HepG2 (cell line): ENCODE results near the gene HK3. TPM values are rescaled to one million over a fixed set of nuclear protein-coding genes. Genes with fewer than 3 reads are reported as not detected.

Experiments
- ATAC-seq: fragments of 200-7000 bp; cut with Tn5 transposase; 3 replicates; pipeline ENCODE4 v1.9.1; 2020; ENCODE audit warnings: mild to moderate bottlenecking, moderate library complexity
- BruUV-seq: library from RNA; stranded (reverse); fragments of 400-500 nt; replicated peaks from 2 replicates; lab custom pipeline; 2021; lab: Mats Ljungman, UMichigan
- CTCF ChIA-PET: fragments of 300-600 bp; formaldehyde crosslinking; extraction: SDS; loops from one replicate; lab custom pipeline; 2021; ENCODE audit warnings: low total read pairs, inconsistent platforms, low intra/inter-chr PET ratio; lab: Yijun Ruan, JAX
- POLR2A ChIA-PET: fragments of 350-600 bp; sonication (Branson Sonifier 250); formaldehyde crosslinking; loops from one replicate; lab custom pipeline; 2020; ENCODE audit warnings: antibody characterized with exemption, inconsistent platforms; lab: Yijun Ruan, JAX
- DNase-seq: peaks from one replicate; pipeline ENCODE4 v3.0.0-alpha.2; 2015; ENCODE audit warnings: low spot score
- FAIRE-seq: peaks from 3 replicates; lab custom pipeline; 2011; peaks lifted over from hg19 to GRCh38; lab: Jason Lieb, UNC
- H2AFZ ChIP-seq: one replicate; pipeline ENCODE4 v1.6.1; 2011; ENCODE audit warnings: low read length, inconsistent platforms
- H3K27ac ChIP-seq: fragments of 300-600 bp; 3 replicates; pipeline ENCODE4 v1.8.0; 2011; ENCODE audit warnings: mixed run types, mild to moderate bottlenecking, mixed read lengths, low read length, inconsistent platforms; ENCODE audit not compliant: insufficient read depth; ENCODE audit errors: extremely low read length
- H3K27me3 ChIP-seq, 2 experiments: fragments of 200-600 bp in 1 of 2; 2 replicates in 1 of 2; 3 replicates in 1 of 2; pipeline versions ENCODE4 v1.6.0 to v1.8.0; 2011; ENCODE audit warnings: low read length in 2 of 2, mild to moderate bottlenecking in 2 of 2, moderate library complexity in 2 of 2, inconsistent platforms in 1 of 2; ENCODE audit not compliant: insufficient read depth in 2 of 2, control insufficient read depth in 1 of 2
- H3K36me3 ChIP-seq, 2 experiments: fragments of 200-600 bp in 1 of 2; replicated peaks in 1 of 2; 2 replicates in 1 of 2; 3 replicates in 1 of 2; pipeline versions ENCODE4 v1.5.1 to v1.8.0; 2011; ENCODE audit warnings: low read length in 2 of 2, inconsistent platforms in 1 of 2; ENCODE audit not compliant: insufficient read depth in 2 of 2, control insufficient read depth in 1 of 2
- H3K4me1 ChIP-seq: 2 replicates; pipeline ENCODE4 v1.5.1; 2012; ENCODE audit warnings: low read length, inconsistent platforms; ENCODE audit not compliant: insufficient read depth
- H3K4me2 ChIP-seq: 2 replicates; pipeline ENCODE4 v1.6.0; 2011; ENCODE audit warnings: low read depth, low read length, inconsistent platforms
- H3K4me3 ChIP-seq, 3 experiments: fragments of 200-600 bp in 1 of 3; sonication (generic), shearing (Covaris generic) in 1 of 3; replicated peaks in 1 of 3; 2 replicates each; pipeline ENCODE4 v1.5.1; 2011 to 2016; ENCODE audit warnings: low read length in 3 of 3, inconsistent platforms in 2 of 3, low read depth in 2 of 3, mild to moderate bottlenecking in 2 of 3, control low read depth in 1 of 3, mixed read lengths in 1 of 3; ENCODE audit not compliant: insufficient read depth in 1 of 3
- H3K79me2 ChIP-seq: one replicate; pipeline ENCODE4 v1.6.1; 2011; ENCODE audit warnings: low read length, inconsistent platforms; ENCODE audit not compliant: insufficient read depth
- H3K9ac ChIP-seq: 2 replicates; pipeline ENCODE4 v1.6.0; 2011; ENCODE audit warnings: mild to moderate bottlenecking, low read depth, low read length, inconsistent platforms; ENCODE audit not compliant: insufficient read depth
- H3K9me3 ChIP-seq: 2 replicates; pipeline ENCODE4 v1.5.1; 2012; ENCODE audit warnings: mild to moderate bottlenecking, low read length
- H4K20me1 ChIP-seq: 2 replicates; pipeline ENCODE4 v1.6.0; 2011; ENCODE audit warnings: inconsistent platforms, mild to moderate bottlenecking, low read length, moderate library complexity; ENCODE audit not compliant: insufficient read depth
- HDAC1 ChIP-seq: sonication (generic); formaldehyde crosslinking; IDR thresholded peaks from 2 replicates; pipeline ENCODE4 v1.5.1; 2020; ENCODE audit warnings: mild to moderate bottlenecking, missing genetic modification reagents
- STAG1 ChIP-seq: sonication (generic); formaldehyde crosslinking; IDR thresholded peaks from 2 replicates; pipeline ENCODE4 v1.4.0; 2020; ENCODE audit warnings: missing genetic modification reagents
- ZNF83 ChIP-seq: sonication (generic); formaldehyde crosslinking; IDR thresholded peaks from 2 replicates; pipeline ENCODE4 v1.4.0; 2020; ENCODE audit warnings: missing genetic modification reagents, mild to moderate bottlenecking, borderline replicate concordance
- WGBS: methylation state at CpG from one replicate; pipeline ENCODE4 v1.1.6; 2017; ENCODE audit warnings: low lambda C conversion rate; 5-methylcytosine and 5-hydroxymethylcytosine counted together
- in situ Hi-C: cut with HindIII; loops from 2 replicates; pipeline ENCODE4 v1.10.0; 2017; ENCODE audit warnings: low pct_unique_long_range_greater_than_20kb; ENCODE audit not compliant: extremely low pct_ligation_motif_present
- intact Hi-C: fragments of 100-400 bp; cut with micrococcal nuclease; formaldehyde crosslinking; loops from one replicate; pipeline ENCODE4 v1.10.0; 2022; ENCODE audit not compliant: unreplicated experiment
- polyA plus RNA-seq, 8 experiments: library from polyadenylated mRNA; depleted of rRNA in 3 of 8; stranded (reverse) in 7 of 8; unstranded in 1 of 8; fragments of >200 nt; fragmentation: Illumina TruSeq in 4 of 8; extraction: Trizol in 4 of 8; gene quantifications; 2 replicates each; pipeline versions ENCODE4 v1.2.1 to v1.2.3, GENCODE V29; 2011 to 2016; ENCODE audit warnings: low read depth in 4 of 8, missing spikeins in 1 of 8, mixed read lengths in 1 of 8; ENCODE audit not compliant: insufficient read depth in 1 of 8
- total RNA-seq, 5 experiments: library from RNA; depleted of rRNA; stranded (reverse); fragments of >200 nt; fragmentation: Illumina TruSeq; extraction: Trizol; gene quantifications; 2 replicates each; pipeline ENCODE4 v1.2.3, GENCODE V29; 2016; ENCODE audit warnings: low read depth in 1 of 5
- TF ChIP-seq, protein P1 (sequence below): sonication (generic); formaldehyde crosslinking; IDR thresholded peaks from 2 replicates; pipeline ENCODE4 v1.5.0; 2020; ENCODE audit warnings: mild to moderate bottlenecking, missing genetic modification reagents, moderate library complexity

Gene HK3
- total and polyA plus RNA-seq, 2 of the 13 experiments (the other 11 are each of a cell fraction or from before 2014, with no cell fraction given): not detected

DNA sequence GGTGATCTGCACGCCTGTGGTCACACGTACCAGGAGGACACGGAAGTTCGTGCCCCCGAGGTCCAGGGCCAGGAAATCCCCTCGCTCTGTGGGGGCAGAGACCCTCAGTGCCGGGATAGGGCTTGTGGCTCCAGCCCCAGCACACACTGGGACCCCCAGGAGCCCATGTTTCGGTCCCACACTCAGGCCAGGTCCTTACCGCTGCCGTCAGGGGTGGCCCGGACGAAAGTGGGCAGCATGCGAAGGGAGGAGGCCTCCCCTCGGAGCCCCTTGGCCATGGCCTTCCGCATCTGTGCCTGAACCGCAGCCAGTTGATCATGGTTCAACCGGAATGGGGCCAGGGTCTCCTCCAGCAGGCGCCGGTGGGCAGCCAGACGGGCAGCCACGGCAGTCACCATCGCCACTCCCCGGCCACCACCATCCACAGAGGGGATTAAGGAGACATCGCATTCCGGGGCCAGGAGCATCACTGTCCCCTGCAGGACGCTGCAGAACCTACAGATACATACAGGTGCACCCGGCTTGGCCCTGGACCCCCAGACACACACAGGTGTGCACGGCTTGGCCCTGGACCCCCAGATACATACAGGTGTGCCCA, 11.8 kb downstream of the HK3 start:
- H3K4me2 ChIP-seq: no peak overlapping the region
- intact Hi-C loops: no loop called here
- ChIA-PET POLR2A (no interaction called here), CTCF (no interaction called here)
- in situ Hi-C loops: no loop called here
- no peak overlapping the region for H3K4me3 ChIP-seq
- peak; percentile 41 for ATAC-seq
- no peak for FAIRE-seq
- 37% methylated on average over 6 of the region's 28 CpGs for WGBS
- no TSS peak for BruUV-seq
- H2AFZ ChIP-seq: no peak overlapping the region
- H3K4me1 ChIP-seq: no peaks in the 10 kb centered on the region
- peak; percentile 26; the same call in 1 of the 2 replicates for TF ChIP-seq STAG1 (CRISPR knock-in tag)
- TF ChIP-seq ZNF83 (CRISPR knock-in tag): no peak
- TF ChIP-seq HDAC1 (CRISPR knock-in tag): no peak
- TF ChIP-seq, protein P1, sequence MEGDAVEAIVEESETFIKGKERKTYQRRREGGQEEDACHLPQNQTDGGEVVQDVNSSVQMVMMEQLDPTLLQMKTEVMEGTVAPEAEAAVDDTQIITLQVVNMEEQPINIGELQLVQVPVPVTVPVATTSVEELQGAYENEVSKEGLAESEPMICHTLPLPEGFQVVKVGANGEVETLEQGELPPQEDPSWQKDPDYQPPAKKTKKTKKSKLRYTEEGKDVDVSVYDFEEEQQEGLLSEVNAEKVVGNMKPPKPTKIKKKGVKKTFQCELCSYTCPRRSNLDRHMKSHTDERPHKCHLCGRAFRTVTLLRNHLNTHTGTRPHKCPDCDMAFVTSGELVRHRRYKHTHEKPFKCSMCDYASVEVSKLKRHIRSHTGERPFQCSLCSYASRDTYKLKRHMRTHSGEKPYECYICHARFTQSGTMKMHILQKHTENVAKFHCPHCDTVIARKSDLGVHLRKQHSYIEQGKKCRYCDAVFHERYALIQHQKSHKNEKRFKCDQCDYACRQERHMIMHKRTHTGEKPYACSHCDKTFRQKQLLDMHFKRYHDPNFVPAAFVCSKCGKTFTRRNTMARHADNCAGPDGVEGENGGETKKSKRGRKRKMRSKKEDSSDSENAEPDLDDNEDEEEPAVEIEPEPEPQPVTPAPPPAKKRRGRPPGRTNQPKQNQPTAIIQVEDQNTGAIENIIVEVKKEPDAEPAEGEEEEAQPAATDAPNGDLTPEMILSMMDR: peak; percentile 32
- DNase-seq: no peak
- no peaks in the 10 kb centered on the region for H4K20me1 ChIP-seq
- no peaks in the 10 kb centered on the region for H3K79me2 ChIP-seq
- H3K27me3 ChIP-seq: peaks cover 2 to 49% of the 10 kb centered on the region in 2 experiments
- no peaks in the 10 kb centered on the region for H3K9me3 ChIP-seq
- no peaks in the 10 kb centered on the region for H3K36me3 ChIP-seq
- H3K27ac ChIP-seq: no peak overlapping the region
- H3K9ac ChIP-seq: no peak overlapping the region
